SK-N-SH (cell line): ENCODE data around the gene C17orf50. TPM values are rescaled to one million over a fixed set of nuclear protein-coding genes. Genes with fewer than 3 reads are reported as not detected.
A peak's percentile ranks its signal among the peaks of the same experiment; 100 is the strongest.

Experiments used
- CTCF ChIA-PET: fragments of 300-600, 350-600 bp; formaldehyde crosslinking; extraction: SDS; loops from one replicate; lab custom pipeline; 2021; lab: Yijun Ruan, JAX
- POLR2A ChIA-PET: fragments of 350-600 bp; sonication (Branson Sonifier 250); formaldehyde crosslinking; extraction: SDS; loops from one replicate; lab custom pipeline; 2020; ENCODE audit warnings: antibody characterized with exemption, inconsistent platforms; lab: Yijun Ruan, JAX
- DNase-seq: peaks from one replicate; pipeline ENCODE4 v3.0.0; 2012
- H2AFZ ChIP-seq: fragments of 200-600 bp; sonication (generic); 2 replicates; pipeline ENCODE4 v1.8.1; 2016; ENCODE audit warnings: antibody characterized with exemption, mild to moderate bottlenecking, low read depth
- H3F3A ChIP-seq: fragments of 200-600 bp; sonication (generic); replicated peaks from 2 replicates; pipeline ENCODE3; 2016; ENCODE audit warnings: antibody characterized with exemption, mild to moderate bottlenecking; ENCODE audit not compliant: insufficient read depth
- H3K27ac ChIP-seq, 2 experiments: fragments of 200-500 bp in 1 of 2; fragments of 200-600 bp in 1 of 2; sonication (Bioruptor generic) in 1 of 2; sonication (generic), shearing (Covaris generic) in 1 of 2; 2 replicates each; pipeline versions ENCODE4 v1.5.1 to v1.6.1; 2014 to 2016; ENCODE audit warnings: low read depth in 2 of 2, inconsistent platforms in 1 of 2, low read length in 1 of 2, mild to moderate bottlenecking in 1 of 2, mixed read lengths in 1 of 2
- H3K27me3 ChIP-seq: fragments of 200-600 bp; sonication (generic), shearing (Covaris generic); 2 replicates; pipeline ENCODE4 v1.6.1; 2016; ENCODE audit warnings: mixed run types; ENCODE audit not compliant: insufficient read depth
- H3K36me3 ChIP-seq, 2 experiments: fragments of 200-500 bp in 1 of 2; fragments of 200-600 bp in 1 of 2; sonication (Bioruptor generic) in 1 of 2; sonication (generic) in 1 of 2; replicated peaks in 1 of 2; 2 replicates each; pipeline versions ENCODE3 to v1.5.1; 2014 to 2016; ENCODE audit warnings: low read length in 1 of 2, mild to moderate bottlenecking in 1 of 2; ENCODE audit not compliant: insufficient read depth in 2 of 2, control insufficient read depth in 1 of 2
- H3K4me1 ChIP-seq, 2 experiments: fragments of 200-500 bp in 1 of 2; fragments of 200-600 bp in 1 of 2; sonication (Bioruptor generic) in 1 of 2; sonication (generic), shearing (Covaris generic) in 1 of 2; 2 replicates each; pipeline versions ENCODE4 v1.5.1 to v1.6.1; 2014 to 2016; ENCODE audit warnings: low read depth in 1 of 2, low read length in 1 of 2, mixed run types in 1 of 2; ENCODE audit not compliant: insufficient read depth in 2 of 2, control insufficient read depth in 1 of 2
- H3K4me2 ChIP-seq: fragments of 200-600 bp; sonication (generic), shearing (Covaris generic); 2 replicates; pipeline ENCODE4 v1.6.1; 2017; ENCODE audit warnings: mixed run types
- H3K4me3 ChIP-seq, 2 experiments: fragments of 200-500 bp in 1 of 2; fragments of 200-600 bp in 1 of 2; sonication (Bioruptor generic) in 1 of 2; sonication (generic), shearing (Covaris generic) in 1 of 2; 2 replicates each; pipeline versions ENCODE4 v1.5.1 to v1.8.1; 2014 to 2016; ENCODE audit warnings: low read depth in 2 of 2, inconsistent platforms in 1 of 2, low read length in 1 of 2, mild to moderate bottlenecking in 1 of 2, mixed read lengths in 1 of 2, moderate library complexity in 1 of 2
- H3K79me2 ChIP-seq: fragments of 200-600 bp; sonication (generic); 2 replicates; pipeline ENCODE4 v1.8.1; 2017; ENCODE audit warnings: mild to moderate bottlenecking; ENCODE audit not compliant: insufficient read depth
- H3K9ac ChIP-seq: fragments of 200-600 bp; sonication (generic); 2 replicates; pipeline ENCODE4 v1.6.1; 2017; ENCODE audit warnings: mixed run types
- H3K9me2 ChIP-seq: fragments of 200-600 bp; sonication (generic); 2 replicates; pipeline ENCODE4 v1.6.1; 2017; ENCODE audit warnings: mixed run types
- H3K9me3 ChIP-seq: fragments of 200-600 bp; sonication (generic); 2 replicates; pipeline ENCODE4 v1.6.1; 2017; ENCODE audit warnings: mixed run types, mild to moderate bottlenecking, moderate library complexity
- H4K20me1 ChIP-seq: fragments of 200-600 bp; sonication (generic); 2 replicates; pipeline ENCODE4 v1.6.1; 2017; ENCODE audit warnings: mild to moderate bottlenecking, mixed run types; ENCODE audit not compliant: insufficient read depth
- CHD2 ChIP-seq: fragments of 150-350 bp; IDR thresholded peaks from 2 replicates; pipeline ENCODE4 v1.6.1; 2018; ENCODE audit warnings: low read length; ENCODE audit not compliant: partially characterized antibody
- CTCF ChIP-seq: fragments of 200-600 bp; sonication (generic); IDR thresholded peaks from 2 replicates; pipeline ENCODE4 v1.6.1; 2017; ENCODE audit warnings: antibody characterized with exemption, mild to moderate bottlenecking, moderate library complexity
- ELF1 ChIP-seq: IDR thresholded peaks from 2 replicates; pipeline ENCODE4 v1.4.0; 2012
- FOSL2 ChIP-seq: IDR thresholded peaks from 2 replicates; pipeline ENCODE4 v1.4.0; 2012; ENCODE audit warnings: low read depth, mild to moderate bottlenecking, moderate library complexity, borderline replicate concordance
- GABPA ChIP-seq: IDR thresholded peaks from 2 replicates; pipeline ENCODE4 v1.4.0; 2012; ENCODE audit warnings: low read depth, mild to moderate bottlenecking
- GATA2 ChIP-seq: sonication (generic); formaldehyde crosslinking; IDR thresholded peaks from 2 replicates; pipeline ENCODE4 v1.5.0; 2020; ENCODE audit warnings: mild to moderate bottlenecking, missing genetic modification reagents
- JUND ChIP-seq: IDR thresholded peaks from 2 replicates; pipeline ENCODE4 v1.4.0; 2012
- MXI1 ChIP-seq: IDR thresholded peaks from 2 replicates; pipeline ENCODE4 v1.6.1; 2012; ENCODE audit warnings: mild to moderate bottlenecking, low read depth, low read length, improper control_type of control experiment
- NFIC ChIP-seq: IDR thresholded peaks from 2 replicates; pipeline ENCODE4 v1.4.0; 2012; ENCODE audit warnings: borderline replicate concordance
- NRF1 ChIP-seq: IDR thresholded peaks from 2 replicates; pipeline ENCODE4 v1.6.1; 2012; ENCODE audit warnings: low read depth, mild to moderate bottlenecking, low read length
- RAD21 ChIP-seq: IDR thresholded peaks from 2 replicates; pipeline ENCODE4 v1.6.1; 2012; ENCODE audit warnings: mild to moderate bottlenecking, low read length
- RFX5 ChIP-seq: IDR thresholded peaks from 2 replicates; pipeline ENCODE4 v1.6.1; 2012; ENCODE audit warnings: mild to moderate bottlenecking, improper control_type of control experiment, low read length
- TAF1 ChIP-seq: IDR thresholded peaks from 2 replicates; pipeline ENCODE4 v1.6.1; 2012; ENCODE audit warnings: low read depth, mild to moderate bottlenecking, low read length, moderate library complexity, borderline replicate concordance
- YY1 ChIP-seq: IDR thresholded peaks from 2 replicates; pipeline ENCODE4 v1.4.0; 2012; ENCODE audit warnings: low read depth, mild to moderate bottlenecking
- ZBTB33 ChIP-seq: IDR thresholded peaks from 2 replicates; pipeline ENCODE4 v1.4.0; 2012; ENCODE audit warnings: low read depth, borderline replicate concordance
- WGBS: methylation state at CpG from one replicate; pipeline ENCODE4 v1.1.6; 2017; ENCODE audit warnings: low lambda C conversion rate; 5-methylcytosine and 5-hydroxymethylcytosine counted together
- polyA plus RNA-seq, 3 experiments: library from polyadenylated mRNA; depleted of rRNA; stranded (reverse); fragments of >200 nt; gene quantifications; 2 replicates each; pipeline ENCODE4 v1.2.3, GENCODE V29; 2012
- TF ChIP-seq, protein P1 (sequence below): IDR thresholded peaks from 2 replicates; pipeline ENCODE4; 2012
- TF ChIP-seq, protein P2 (sequence below): fragments of 150-350 bp; IDR thresholded peaks from 2 replicates; pipeline ENCODE4 v1.6.1; 2017; ENCODE audit warnings: antibody characterized with exemption, low read length, low read depth, borderline replicate concordance
- TF ChIP-seq, protein P3 (sequence below): IDR thresholded peaks from 2 replicates; pipeline ENCODE4 v1.6.1; 2012; ENCODE audit warnings: mild to moderate bottlenecking, low read depth, low read length, moderate library complexity
- TF ChIP-seq, protein P4 (sequence below): fragments of 150-350 bp; IDR thresholded peaks from 2 replicates; pipeline ENCODE4 v1.6.1; 2016; ENCODE audit warnings: mild to moderate bottlenecking, low read depth, low read length
- TF ChIP-seq, protein P5 (sequence below): IDR thresholded peaks from 2 replicates; pipeline ENCODE4 v1.4.0; 2012; ENCODE audit warnings: low read depth, borderline replicate concordance

C17orf50 gene
- polyA plus RNA-seq, 1 of the 3 experiments (the other 2 are of a cell fraction) = 0.05 TPM

GRCh38 chr17:35775039-35775438 is 14.4 kb downstream of the C17orf50 start:
- Histone ChIP-seq H3K36me3 (no peaks in the 10 kb centered on the region), H3F3A (no peaks in the 10 kb centered on the region), H3K9ac (no peak overlapping the region), H4K20me1 (no peaks in the 10 kb centered on the region), H2AFZ (no peak overlapping the region; the same call in 1 of the 2 replicates), H3K9me2 (no peaks in the 10 kb centered on the region), H3K79me2 (no peaks in the 10 kb centered on the region), H3K27me3 (no peaks in the 10 kb centered on the region), H3K4me1 (peaks cover 0 to 26% of the 10 kb centered on the region in 2 experiments; a peak in 1 of 4 replicates), H3K27ac (peak overlapping the region in 1 of 2 experiments; percentile 80; a peak in 2 of 4 replicates), H3K4me3 (no peak overlapping the region), H3K9me3 (no peaks in the 10 kb centered on the region), H3K4me2 (no peak overlapping the region)
- peak; percentile 69 for DNase-seq
- CTCF ChIA-PET = interaction anchor here (0.9 to 31.2 kb wide), 6 partner anchors 10 to 33 kb away, joined by 3 to 809 read pairs (median 8); partner anchors contain the start of gene TAF15
- WGBS = 69% methylated on average over 5 of the region's 5 CpGs
- POLR2A ChIA-PET = interaction anchor here (0.6 to 1.7 kb wide), 5 partner anchors 11 to 34 kb away, joined by 3 to 7 read pairs (median 4); partner anchors contain the start of gene TAF15
- TF ChIP-seq TAF1 = no peak
- no peak for TF ChIP-seq NFIC
- TF ChIP-seq GATA2 (CRISPR knock-in tag) = no peak
- no peak for TF ChIP-seq FOSL2
- TF ChIP-seq, protein P1, sequence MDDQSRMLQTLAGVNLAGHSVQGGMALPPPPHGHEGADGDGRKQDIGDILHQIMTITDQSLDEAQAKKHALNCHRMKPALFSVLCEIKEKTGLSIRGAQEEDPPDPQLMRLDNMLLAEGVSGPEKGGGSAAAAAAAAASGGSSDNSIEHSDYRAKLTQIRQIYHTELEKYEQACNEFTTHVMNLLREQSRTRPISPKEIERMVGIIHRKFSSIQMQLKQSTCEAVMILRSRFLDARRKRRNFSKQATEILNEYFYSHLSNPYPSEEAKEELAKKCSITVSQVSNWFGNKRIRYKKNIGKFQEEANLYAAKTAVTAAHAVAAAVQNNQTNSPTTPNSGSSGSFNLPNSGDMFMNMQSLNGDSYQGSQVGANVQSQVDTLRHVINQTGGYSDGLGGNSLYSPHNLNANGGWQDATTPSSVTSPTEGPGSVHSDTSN = no peak
- TF ChIP-seq ELF1 = no peak
- TF ChIP-seq, protein P2, sequence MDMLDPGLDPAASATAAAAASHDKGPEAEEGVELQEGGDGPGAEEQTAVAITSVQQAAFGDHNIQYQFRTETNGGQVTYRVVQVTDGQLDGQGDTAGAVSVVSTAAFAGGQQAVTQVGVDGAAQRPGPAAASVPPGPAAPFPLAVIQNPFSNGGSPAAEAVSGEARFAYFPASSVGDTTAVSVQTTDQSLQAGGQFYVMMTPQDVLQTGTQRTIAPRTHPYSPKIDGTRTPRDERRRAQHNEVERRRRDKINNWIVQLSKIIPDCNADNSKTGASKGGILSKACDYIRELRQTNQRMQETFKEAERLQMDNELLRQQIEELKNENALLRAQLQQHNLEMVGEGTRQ = no peak
- TF ChIP-seq, protein P3, sequence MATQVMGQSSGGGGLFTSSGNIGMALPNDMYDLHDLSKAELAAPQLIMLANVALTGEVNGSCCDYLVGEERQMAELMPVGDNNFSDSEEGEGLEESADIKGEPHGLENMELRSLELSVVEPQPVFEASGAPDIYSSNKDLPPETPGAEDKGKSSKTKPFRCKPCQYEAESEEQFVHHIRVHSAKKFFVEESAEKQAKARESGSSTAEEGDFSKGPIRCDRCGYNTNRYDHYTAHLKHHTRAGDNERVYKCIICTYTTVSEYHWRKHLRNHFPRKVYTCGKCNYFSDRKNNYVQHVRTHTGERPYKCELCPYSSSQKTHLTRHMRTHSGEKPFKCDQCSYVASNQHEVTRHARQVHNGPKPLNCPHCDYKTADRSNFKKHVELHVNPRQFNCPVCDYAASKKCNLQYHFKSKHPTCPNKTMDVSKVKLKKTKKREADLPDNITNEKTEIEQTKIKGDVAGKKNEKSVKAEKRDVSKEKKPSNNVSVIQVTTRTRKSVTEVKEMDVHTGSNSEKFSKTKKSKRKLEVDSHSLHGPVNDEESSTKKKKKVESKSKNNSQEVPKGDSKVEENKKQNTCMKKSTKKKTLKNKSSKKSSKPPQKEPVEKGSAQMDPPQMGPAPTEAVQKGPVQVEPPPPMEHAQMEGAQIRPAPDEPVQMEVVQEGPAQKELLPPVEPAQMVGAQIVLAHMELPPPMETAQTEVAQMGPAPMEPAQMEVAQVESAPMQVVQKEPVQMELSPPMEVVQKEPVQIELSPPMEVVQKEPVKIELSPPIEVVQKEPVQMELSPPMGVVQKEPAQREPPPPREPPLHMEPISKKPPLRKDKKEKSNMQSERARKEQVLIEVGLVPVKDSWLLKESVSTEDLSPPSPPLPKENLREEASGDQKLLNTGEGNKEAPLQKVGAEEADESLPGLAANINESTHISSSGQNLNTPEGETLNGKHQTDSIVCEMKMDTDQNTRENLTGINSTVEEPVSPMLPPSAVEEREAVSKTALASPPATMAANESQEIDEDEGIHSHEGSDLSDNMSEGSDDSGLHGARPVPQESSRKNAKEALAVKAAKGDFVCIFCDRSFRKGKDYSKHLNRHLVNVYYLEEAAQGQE = no peak
- TF ChIP-seq GABPA = no peak
- TF ChIP-seq YY1 = no peak
- no peak for TF ChIP-seq ZBTB33
- no peak for TF ChIP-seq CTCF
- TF ChIP-seq RFX5 = no peak
- TF ChIP-seq, protein P4, sequence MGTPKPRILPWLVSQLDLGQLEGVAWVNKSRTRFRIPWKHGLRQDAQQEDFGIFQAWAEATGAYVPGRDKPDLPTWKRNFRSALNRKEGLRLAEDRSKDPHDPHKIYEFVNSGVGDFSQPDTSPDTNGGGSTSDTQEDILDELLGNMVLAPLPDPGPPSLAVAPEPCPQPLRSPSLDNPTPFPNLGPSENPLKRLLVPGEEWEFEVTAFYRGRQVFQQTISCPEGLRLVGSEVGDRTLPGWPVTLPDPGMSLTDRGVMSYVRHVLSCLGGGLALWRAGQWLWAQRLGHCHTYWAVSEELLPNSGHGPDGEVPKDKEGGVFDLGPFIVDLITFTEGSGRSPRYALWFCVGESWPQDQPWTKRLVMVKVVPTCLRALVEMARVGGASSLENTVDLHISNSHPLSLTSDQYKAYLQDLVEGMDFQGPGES = no peak
- no peak for TF ChIP-seq RAD21
- TF ChIP-seq CHD2 = no peak
- TF ChIP-seq NRF1 = no peak
- TF ChIP-seq, protein P5, sequence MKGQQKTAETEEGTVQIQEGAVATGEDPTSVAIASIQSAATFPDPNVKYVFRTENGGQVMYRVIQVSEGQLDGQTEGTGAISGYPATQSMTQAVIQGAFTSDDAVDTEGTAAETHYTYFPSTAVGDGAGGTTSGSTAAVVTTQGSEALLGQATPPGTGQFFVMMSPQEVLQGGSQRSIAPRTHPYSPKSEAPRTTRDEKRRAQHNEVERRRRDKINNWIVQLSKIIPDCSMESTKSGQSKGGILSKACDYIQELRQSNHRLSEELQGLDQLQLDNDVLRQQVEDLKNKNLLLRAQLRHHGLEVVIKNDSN = no peak
- no peak for TF ChIP-seq JUND
- no peak for TF ChIP-seq MXI1
- TF ChIP-seq, all 33 proteins: peak for 0
